A549 treated with Mapracorat at 1 μM for 4 hours (cell line): ENCODE data around the gene DNAH8. TPM values are rescaled to one million over a fixed set of nuclear protein-coding genes. Genes with fewer than 3 reads are reported as not detected.

Source experiments
- total RNA-seq: library from RNA; stranded (reverse); fragments of 200-300 nt; extraction: Qiagen RNA extraction; gene quantifications from 5 replicates; pipeline ENCODE4 v1.2.3, GENCODE V29; 2022

DNAH8 gene, protein sequence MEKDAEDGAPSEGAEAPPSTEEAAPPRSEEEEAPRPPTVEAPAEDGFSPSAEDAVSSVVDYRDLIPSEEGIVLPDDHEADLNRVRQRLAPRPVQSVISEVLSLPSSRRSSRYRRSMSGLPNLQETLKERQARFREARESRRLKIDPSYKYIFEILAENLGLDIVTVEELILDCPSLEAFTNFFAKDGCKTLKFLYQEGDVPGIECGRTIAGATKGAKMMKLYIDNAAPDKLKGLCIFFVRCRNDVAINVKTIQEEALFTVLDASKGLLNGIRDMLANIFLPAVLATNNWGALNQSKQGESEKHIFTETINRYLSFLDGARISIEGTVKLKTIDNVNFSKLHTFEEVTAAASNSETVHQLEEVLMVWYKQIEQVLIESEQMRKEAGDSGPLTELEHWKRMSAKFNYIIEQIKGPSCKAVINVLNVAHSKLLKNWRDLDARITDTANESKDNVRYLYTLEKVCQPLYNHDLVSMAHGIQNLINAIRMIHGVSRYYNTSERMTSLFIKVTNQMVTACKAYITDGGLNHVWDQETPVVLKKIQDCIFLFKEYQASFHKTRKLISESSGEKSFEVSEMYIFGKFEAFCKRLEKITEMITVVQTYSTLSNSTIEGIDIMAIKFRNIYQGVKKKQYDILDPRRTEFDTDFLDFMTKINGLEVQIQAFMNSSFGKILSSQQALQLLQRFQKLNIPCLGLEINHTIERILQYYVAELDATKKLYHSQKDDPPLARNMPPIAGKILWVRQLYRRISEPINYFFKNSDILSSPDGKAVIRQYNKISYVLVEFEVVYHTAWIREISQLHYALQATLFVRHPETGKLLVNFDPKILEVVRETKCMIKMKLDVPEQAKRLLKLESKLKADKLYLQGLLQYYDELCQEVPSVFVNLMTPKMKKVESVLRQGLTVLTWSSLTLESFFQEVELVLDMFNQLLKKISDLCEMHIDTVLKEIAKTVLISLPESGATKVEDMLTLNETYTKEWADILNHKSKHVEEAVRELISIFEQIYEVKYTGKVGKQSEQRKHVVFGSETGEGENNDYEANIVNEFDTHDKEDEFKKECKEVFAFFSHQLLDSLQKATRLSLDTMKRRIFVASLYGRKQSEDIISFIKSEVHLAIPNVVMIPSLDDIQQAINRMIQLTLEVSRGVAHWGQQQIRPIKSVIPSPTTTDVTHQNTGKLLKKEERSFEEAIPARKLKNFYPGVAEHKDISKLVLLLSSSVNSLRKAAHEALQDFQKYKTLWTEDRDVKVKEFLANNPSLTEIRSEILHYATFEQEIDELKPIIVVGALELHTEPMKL (N-terminal part only)
- not detected in 5 replicates for total RNA-seq

GRCh38 chr6:38715016-38715689 lies at the start of gene DNAH8:
Gene DNAH8, plus strand, starts transcription at chr6:38715311. Its CDS starts 7,499 bp downstream, at chr6:38722810.

DNA sequence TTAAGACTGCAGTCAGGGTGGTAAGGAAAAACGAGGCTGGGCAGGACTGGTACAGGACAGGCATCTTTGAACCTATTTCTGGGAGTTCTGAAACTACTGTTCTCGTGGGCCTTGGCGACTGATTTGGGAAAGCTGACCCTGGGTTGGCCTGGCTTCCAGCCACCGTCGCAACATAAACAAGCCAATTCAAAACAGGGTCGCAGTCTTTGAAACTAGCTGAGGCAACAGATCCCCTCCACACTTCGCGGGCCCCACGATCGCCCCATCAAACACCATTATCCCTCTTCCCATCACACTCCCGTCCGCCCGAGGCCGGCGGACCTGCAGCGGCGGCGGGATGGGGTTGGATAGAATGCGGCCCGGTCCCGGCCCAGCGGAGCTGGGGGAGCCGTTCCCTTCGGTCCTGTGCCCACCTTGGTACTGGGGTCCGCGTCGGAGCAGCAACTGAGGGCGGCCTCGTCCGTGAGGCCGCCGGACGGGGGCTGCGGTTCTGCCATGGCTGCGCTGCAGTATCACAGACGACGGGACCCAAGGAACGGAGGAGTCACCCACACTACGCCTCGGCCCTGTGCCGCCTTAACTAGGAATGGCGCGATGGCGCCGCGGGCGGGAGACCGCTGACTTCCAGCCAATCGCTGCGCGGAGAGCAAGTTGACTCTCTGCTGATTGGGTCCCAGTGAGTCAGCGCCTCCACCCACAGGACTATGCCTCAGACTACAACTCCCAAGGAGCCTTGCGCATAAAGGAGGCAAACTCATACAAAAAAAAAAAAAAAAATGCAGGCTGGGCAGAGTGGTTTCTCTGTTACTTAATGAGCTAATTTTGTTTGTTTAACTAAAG lies 12.3 kb upstream of the DNAH8 start, which contains the start of gene GLO1:
Gene GLO1 (minus strand): TSS at position 588 of the 840 bp plus-strand sequence. CDS start 91 bp downstream, at position 497.

DNA sequence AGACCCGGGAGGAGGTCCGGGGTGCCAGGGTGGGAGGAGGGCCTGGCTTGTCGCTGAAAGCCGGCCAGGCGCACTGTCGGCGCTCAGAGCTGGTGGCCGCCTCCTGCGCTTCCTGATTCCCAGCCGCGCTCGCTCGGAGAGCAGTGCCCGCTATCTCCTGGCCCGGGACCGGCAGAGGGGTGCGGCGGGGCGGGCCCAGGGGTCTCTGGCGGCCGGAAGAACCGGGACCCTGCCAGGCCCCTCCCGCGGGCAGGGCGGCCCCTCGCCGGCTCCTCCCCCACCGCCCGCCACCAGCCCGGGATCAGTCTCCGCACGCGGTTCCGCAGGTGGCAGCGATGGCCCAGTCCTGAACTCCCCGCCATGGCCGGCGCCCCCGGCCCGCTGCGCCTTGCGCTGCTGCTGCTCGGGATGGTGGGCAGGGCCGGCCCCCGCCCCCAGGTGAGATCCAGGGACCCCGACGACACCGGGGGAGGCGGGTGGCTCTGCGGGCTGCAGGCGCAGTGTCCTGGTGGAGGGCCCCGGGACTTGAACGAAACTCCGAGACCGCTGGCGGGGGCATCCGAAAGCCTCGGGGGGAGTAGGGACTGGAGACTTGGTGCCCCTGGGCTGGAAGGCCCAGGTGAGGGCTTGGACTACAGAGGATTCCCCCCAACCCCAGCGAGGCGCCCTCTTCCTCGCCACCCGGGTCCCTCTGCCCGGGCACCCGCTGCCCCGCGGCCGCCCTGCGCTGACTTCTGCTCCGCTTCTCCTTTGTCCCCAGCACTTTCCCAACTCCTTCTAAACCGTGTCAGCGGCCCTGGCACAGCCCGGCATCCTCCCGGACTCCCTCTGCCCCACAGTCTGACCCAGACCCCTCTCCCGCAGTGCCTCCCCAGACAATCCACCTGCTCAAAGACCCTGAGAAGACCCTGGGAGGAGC lies 333.6 kb downstream of the DNAH8 start, which contains the start of gene GLP1R:
Gene GLP1R (plus strand): TSS at position 301 of the 919 bp plus-strand sequence. CDS start 60 bp downstream, at position 361.

Other genes with a start within 250 kb of the DNAH8 start
- 1.8 to 3.0 TPM (median 2.3 TPM) in 5 replicates for gene BTBD9, start 75.4 kb upstream of the DNAH8 start, total RNA-seq
- gene GLO1, start 12.2 kb upstream of the DNAH8 start, total RNA-seq = 88.7 to 103 TPM (median 90.8 TPM) in 5 replicates